DLD1 (cell line): ENCODE results near the gene NUMB.
"Not testable (repeated sequence)": the region's sequence is repeated elsewhere in the genome, so short reads cannot be mapped to it uniquely, and the experiment has no call there.

ENCODE experiments used
- in situ Hi-C: cut with HindIII; loops from 2 replicates; pipeline ENCODE4 v1.10.0; 2017; ENCODE audit warnings: low sequenced_read_pairs

NUMB gene

GRCh38 chr14:73368616-73369015, 89.7 kb downstream of the NUMB start:
- in situ Hi-C loops, result no loop called here

GRCh38 chr14:73365727-73366126, 92.6 kb downstream of the NUMB start:
- in situ Hi-C loops, result no loop called here

- in situ Hi-C loops, result no loop called here
These were observed 93.8 kb downstream of the NUMB start for GRCh38 chr14:73364559-73364958.

- in situ Hi-C loops, result no loop called here
These were observed 98.9 kb downstream of the NUMB start for GRCh38 chr14:73359445-73359844.

GRCh38 chr14:73358187-73358586, 100.2 kb downstream of the NUMB start:
- in situ Hi-C loops, result no loop called here

- in situ Hi-C loops, result not testable (repeated sequence)
These were observed 109.3 kb downstream of the NUMB start for GRCh38 chr14:73349091-73349490.

- in situ Hi-C loops, result no loop called here
These were observed 114.0 kb downstream of the NUMB start for GRCh38 chr14:73344319-73344718.

GRCh38 chr14:73342670-73343069, 115.7 kb downstream of the NUMB start:
- in situ Hi-C loops, result no loop called here

GRCh38 chr14:73339846-73340595, 118.3 kb downstream of the NUMB start:
- in situ Hi-C loops, result no loop called here

GRCh38 chr14:73339206-73339605, 119.1 kb downstream of the NUMB start:
- in situ Hi-C loops, result no loop called here

- in situ Hi-C loops, result no loop called here
These were observed 119.8 kb downstream of the NUMB start for GRCh38 chr14:73338551-73338950.

GRCh38 chr14:73333031-73333430, 125.3 kb downstream of the NUMB start:
- in situ Hi-C loops, result no loop called here

GRCh38 chr14:73325630-73326299, 132.6 kb downstream of the NUMB start:
- in situ Hi-C loops, result no loop called here

- in situ Hi-C loops, result no loop called here
These were observed 133.3 kb downstream of the NUMB start for GRCh38 chr14:73325063-73325462.

GRCh38 chr14:73324533-73324932, 133.8 kb downstream of the NUMB start:
- in situ Hi-C loops, result no loop called here

GRCh38 chr14:73323896-73324399, 134.4 kb downstream of the NUMB start:
- in situ Hi-C loops, result no loop called here

- in situ Hi-C loops, result no loop called here
These were observed 145.2 kb downstream of the NUMB start for GRCh38 chr14:73313151-73313550.

GRCh38 chr14:73312687-73313086, 145.7 kb downstream of the NUMB start:
- in situ Hi-C loops, result no loop called here

- in situ Hi-C loops, result no loop called here
These were observed 146.7 kb downstream of the NUMB start for GRCh38 chr14:73311708-73312030.

- in situ Hi-C loops, result not testable (repeated sequence)
These were observed 149.1 kb downstream of the NUMB start for GRCh38 chr14:73309207-73309606.

GRCh38 chr14:73307261-73307660, 151.1 kb downstream of the NUMB start:
- in situ Hi-C loops, result no loop called here

GRCh38 chr14:73305499-73305898, 152.8 kb downstream of the NUMB start:
- in situ Hi-C loops, result no loop called here
